K562 (cell line): ENCODE results near the gene USP10. TPM values are rescaled to one million over a fixed set of nuclear protein-coding genes. Genes with fewer than 3 reads are reported as not detected.

Experiments used
- ADNP ChIP-seq: fragments of 200-800 bp; sonication (Bioruptor generic); IDR thresholded peaks from 2 replicates; pipeline ENCODE4 v1.6.1; 2016; ENCODE audit warnings: missing genetic modification characterization, missing compliant biosample characterization
- CBFB ChIP-seq: sonication (generic); formaldehyde crosslinking; IDR thresholded peaks from 2 replicates; pipeline ENCODE4 v1.4.0; 2020; ENCODE audit warnings: mild to moderate bottlenecking, missing genetic modification reagents
- CBX3 ChIP-seq, 2 experiments: IDR thresholded peaks; 1 replicate in 1 of 2; 2 replicates in 1 of 2; pipeline ENCODE4 v1.6.1; 2012; ENCODE audit warnings: inconsistent platforms in 2 of 2, low read length in 2 of 2, borderline replicate concordance in 1 of 2, control low read depth in 1 of 2
- CREM ChIP-seq: IDR thresholded peaks from 2 replicates; pipeline ENCODE4 v1.6.1; 2014; ENCODE audit warnings: antibody characterized with exemption, low read depth
- CXXC5 ChIP-seq: fragments of 250-450 bp; sonication (Bioruptor Pico); IDR thresholded peaks from 2 replicates; pipeline ENCODE4 v1.8.0; 2022; ENCODE audit warnings: inconsistent platforms, mild to moderate bottlenecking, moderate library complexity
- DNMT1 ChIP-seq: fragments of 450-650 bp; IDR thresholded peaks from 2 replicates; pipeline ENCODE4 v1.6.1; 2016; ENCODE audit warnings: antibody characterized with exemption, mild to moderate bottlenecking
- E2F8 ChIP-seq: fragments of 450-650 bp; IDR thresholded peaks from 2 replicates; pipeline ENCODE4 v1.7.1; 2018; ENCODE audit warnings: mild to moderate bottlenecking, low read depth; ENCODE audit not compliant: partially characterized antibody
- EP400 ChIP-seq: fragments of 450-650 bp; IDR thresholded peaks from 2 replicates; pipeline ENCODE4 v1.6.1; 2017; ENCODE audit warnings: antibody characterized with exemption, mild to moderate bottlenecking, moderate library complexity
- GABPA ChIP-seq: fragments of 200-800 bp; sonication (Bioruptor generic); conservative IDR thresholded peaks from 2 replicates; pipeline ENCODE4 v1.6.1; 2016; ENCODE audit warnings: low read depth, missing genetic modification characterization, missing compliant biosample characterization
- MAFF ChIP-seq: IDR thresholded peaks from 2 replicates; pipeline ENCODE4 v1.6.1; 2012; ENCODE audit warnings: low read length, improper control_type of control experiment
- MAZ ChIP-seq, 2 experiments: fragments of 450-650 bp in 1 of 2; sonication (generic) in 1 of 2; formaldehyde crosslinking; IDR thresholded peaks in 1 of 2; conservative IDR thresholded peaks in 1 of 2; 2 replicates each; pipeline versions ENCODE4 v1.4.0 to v1.5.0; 2020; ENCODE audit warnings: mild to moderate bottlenecking in 1 of 2, missing genetic modification reagents in 1 of 2
- MTA1 ChIP-seq: fragments of 450-650 bp; IDR thresholded peaks from 2 replicates; pipeline ENCODE4 v1.6.1; 2017; ENCODE audit warnings: borderline replicate concordance
- NCOA1 ChIP-seq: fragments of 450-650 bp; IDR thresholded peaks from 2 replicates; pipeline ENCODE4 v1.6.1; 2016; ENCODE audit warnings: low read depth
- NKRF ChIP-seq: fragments of 450-650 bp; IDR thresholded peaks from 2 replicates; pipeline ENCODE4 v1.6.1; 2016; ENCODE audit warnings: borderline replicate concordance
- POLR2H ChIP-seq: IDR thresholded peaks from 2 replicates; pipeline ENCODE4 v1.6.1; 2016; ENCODE audit warnings: missing genetic modification characterization, low read depth, mild to moderate bottlenecking, control low read depth, missing compliant biosample characterization, moderate library complexity
- RFX1 ChIP-seq: fragments of 450-650 bp; IDR thresholded peaks from 2 replicates; pipeline ENCODE4 v1.6.1; 2016; ENCODE audit warnings: mild to moderate bottlenecking, moderate library complexity
- TAF1 ChIP-seq: IDR thresholded peaks from 2 replicates; pipeline ENCODE4 v1.6.1; 2011; ENCODE audit warnings: mild to moderate bottlenecking, low read length, moderate library complexity; ENCODE audit not compliant: insufficient read depth, control insufficient read depth, severe bottlenecking; ENCODE audit errors: extremely low read depth
- ZNF551 ChIP-seq: fragments of 250-450 bp; sonication (Bioruptor Pico); IDR thresholded peaks from 2 replicates; pipeline ENCODE4 v1.5.0; 2021; ENCODE audit warnings: mild to moderate bottlenecking, moderate library complexity
- polyA plus RNA-seq, 8 experiments: library from polyadenylated mRNA; depleted of rRNA in 4 of 8; stranded (reverse) in 5 of 8; unstranded in 3 of 8; fragments of >200 nt; fragmentation: Nextera tagmentation in 2 of 8; fragmentation: Illumina TruSeq in 1 of 8; extraction: Ambion mirVana in 2 of 8; extraction: Trizol in 1 of 8; gene quantifications; 2 replicates each; pipeline versions ENCODE4 v1.2.1 to v1.2.3, GENCODE V29; 2011 to 2014; ENCODE audit warnings: inconsistent platforms in 1 of 8, missing spikeins in 1 of 8
- total RNA-seq, 7 experiments: library from RNA; depleted of rRNA in 6 of 7; stranded (reverse); fragments of >200 nt in 6 of 7; fragmentation: Illumina TruSeq in 2 of 7; extraction: Trizol in 2 of 7; gene quantifications; 2 replicates each; pipeline versions ENCODE4 v1.2.1 to v1.2.3, GENCODE V29; 2011 to 2021; ENCODE audit warnings: low replicate concordance in 1 of 7
- TF ChIP-seq, protein P1 (sequence below): IDR thresholded peaks from 3 replicates; pipeline ENCODE4 v1.6.1; 2011; ENCODE audit warnings: borderline replicate concordance, mild to moderate bottlenecking, moderate library complexity; ENCODE audit not compliant: insufficient read length; ENCODE audit errors: extremely low read depth

USP10 gene
- total and polyA plus RNA-seq, 9 of the 15 experiments (the other 6 are each of a cell fraction or from before 2014, with no cell fraction given), result 61.7 to 197 (median 116) TPM

- peak; percentile 89 for TF ChIP-seq MAFF
- TF ChIP-seq MTA1, result peak; percentile 23; the same call in 1 of the 2 replicates
- TF ChIP-seq, protein P1, sequence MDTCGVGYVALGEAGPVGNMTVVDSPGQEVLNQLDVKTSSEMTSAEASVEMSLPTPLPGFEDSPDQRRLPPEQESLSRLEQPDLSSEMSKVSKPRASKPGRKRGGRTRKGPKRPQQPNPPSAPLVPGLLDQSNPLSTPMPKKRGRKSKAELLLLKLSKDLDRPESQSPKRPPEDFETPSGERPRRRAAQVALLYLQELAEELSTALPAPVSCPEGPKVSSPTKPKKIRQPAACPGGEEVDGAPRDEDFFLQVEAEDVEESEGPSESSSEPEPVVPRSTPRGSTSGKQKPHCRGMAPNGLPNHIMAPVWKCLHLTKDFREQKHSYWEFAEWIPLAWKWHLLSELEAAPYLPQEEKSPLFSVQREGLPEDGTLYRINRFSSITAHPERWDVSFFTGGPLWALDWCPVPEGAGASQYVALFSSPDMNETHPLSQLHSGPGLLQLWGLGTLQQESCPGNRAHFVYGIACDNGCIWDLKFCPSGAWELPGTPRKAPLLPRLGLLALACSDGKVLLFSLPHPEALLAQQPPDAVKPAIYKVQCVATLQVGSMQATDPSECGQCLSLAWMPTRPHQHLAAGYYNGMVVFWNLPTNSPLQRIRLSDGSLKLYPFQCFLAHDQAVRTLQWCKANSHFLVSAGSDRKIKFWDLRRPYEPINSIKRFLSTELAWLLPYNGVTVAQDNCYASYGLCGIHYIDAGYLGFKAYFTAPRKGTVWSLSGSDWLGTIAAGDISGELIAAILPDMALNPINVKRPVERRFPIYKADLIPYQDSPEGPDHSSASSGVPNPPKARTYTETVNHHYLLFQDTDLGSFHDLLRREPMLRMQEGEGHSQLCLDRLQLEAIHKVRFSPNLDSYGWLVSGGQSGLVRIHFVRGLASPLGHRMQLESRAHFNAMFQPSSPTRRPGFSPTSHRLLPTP, result no peak
- no peak for TF ChIP-seq ZNF551 (CRISPR knock-in tag)
- TF ChIP-seq ADNP (tag), result peak; percentile 50; the same call in 1 of the 2 replicates
- TF ChIP-seq NKRF, result peak; percentile 19; the same call in 1 of the 2 replicates
- TF ChIP-seq EP400, result peak; percentile 68
- no peak for TF ChIP-seq CBFB (CRISPR knock-in tag)
- 0 out of 2 replicates have a peak, but pooled peaks have one; percentile 37 for TF ChIP-seq NCOA1
- peak; percentile 78 for TF ChIP-seq TAF1
- peak; percentile 54 for TF ChIP-seq E2F8
- TF ChIP-seq GABPA (tag), result peak; percentile 75
- peak; percentile 70 for TF ChIP-seq CREM
- TF ChIP-seq POLR2H (tag), result peak; percentile 89
- peak; percentile 14 to 33; a peak in 1 of 4 replicates for TF ChIP-seq MAZ (CRISPR knock-in tag; conservative IDR thresholded peaks at IDR 0.05 in 1 of 2, IDR thresholded peaks at IDR 0.05 in 1 of 2)
- peak; percentile 58 for TF ChIP-seq CXXC5 (CRISPR knock-in tag)
- TF ChIP-seq RFX1, result 0 out of 2 replicates have a peak, but pooled peaks have one; percentile 7
- no peak; a peak in 1 of 3 replicates for TF ChIP-seq CBX3 (IDR thresholded peaks at IDR 0.05; ENCODE audit: borderline replicate concordance in 1 of 2, low read length in 2 of 2)
- TF ChIP-seq DNMT1, result 0 out of 2 replicates have a peak, but pooled peaks have one; percentile 33
Observed at GRCh38 chr16:84730406-84731106, 30.8 kb downstream of the USP10 start (continued).
